HG03521 (cell line): ENCODE measurements around the gene APH1B.

Source experiments
- ATAC-seq: cut with Tn5 transposase; IDR thresholded peaks from one replicate; pipeline ENCODE4 v1.9.1; 2021; ENCODE audit warnings: mild to moderate bottlenecking, moderate library complexity; ENCODE audit not compliant: unreplicated experiment

Gene APH1B

DNA sequence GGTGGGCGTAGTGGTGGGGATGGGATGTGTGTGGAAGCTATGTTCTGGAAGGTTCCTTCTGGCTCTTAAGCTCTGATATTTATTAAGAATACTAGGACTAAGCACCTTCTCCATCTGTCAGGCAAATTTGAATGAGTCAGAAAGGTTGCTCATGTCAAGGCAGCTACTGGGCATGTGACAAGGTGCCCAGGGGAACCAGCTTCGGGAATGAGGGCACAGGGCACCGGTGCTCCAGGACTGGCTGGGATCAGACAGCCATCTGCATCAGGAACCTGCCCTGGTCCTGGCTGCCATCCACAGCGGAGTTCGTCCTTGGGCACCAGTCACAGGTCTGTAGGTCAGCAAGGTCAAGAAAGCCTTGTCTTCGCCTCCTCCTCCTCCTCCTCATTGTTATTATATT, 71.8 kb downstream of the APH1B start:
- ATAC-seq, result no peak

- no peak for ATAC-seq
These were observed 72.2 kb downstream of the APH1B start for GRCh38 chr15:63349621-63350020.

- no peak for ATAC-seq
These were observed 72.8 kb downstream of the APH1B start for GRCh38 chr15:63350178-63350621.

DNA sequence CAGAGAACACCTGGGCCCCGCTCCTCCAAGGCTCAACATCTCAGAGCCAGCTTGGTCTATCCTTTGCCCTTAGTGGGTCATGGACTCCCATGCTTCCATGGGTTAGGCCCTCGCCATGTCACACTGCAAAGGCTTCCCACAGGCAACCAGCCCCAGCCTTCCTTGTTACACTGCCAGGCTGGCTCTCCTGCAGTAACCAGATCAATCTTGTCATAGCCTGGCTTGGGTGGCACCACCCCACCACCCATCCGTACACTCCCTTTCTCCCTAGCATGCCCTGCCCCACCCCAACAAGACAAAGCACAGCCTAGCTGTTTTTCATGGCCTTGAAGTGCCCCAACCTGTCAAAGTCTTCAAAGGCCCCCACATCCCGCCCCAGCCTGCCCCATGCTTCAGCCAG, 73.8 kb downstream of the APH1B start:
- no peak for ATAC-seq

- no peak for ATAC-seq
These were observed 75.4 kb downstream of the APH1B start for GRCh38 chr15:63352808-63353207.

- no peak for ATAC-seq
These were observed 75.9 kb downstream of the APH1B start for GRCh38 chr15:63353261-63353660.

GRCh38 chr15:63353887-63354286, 76.5 kb downstream of the APH1B start:
- ATAC-seq, result no peak

DNA sequence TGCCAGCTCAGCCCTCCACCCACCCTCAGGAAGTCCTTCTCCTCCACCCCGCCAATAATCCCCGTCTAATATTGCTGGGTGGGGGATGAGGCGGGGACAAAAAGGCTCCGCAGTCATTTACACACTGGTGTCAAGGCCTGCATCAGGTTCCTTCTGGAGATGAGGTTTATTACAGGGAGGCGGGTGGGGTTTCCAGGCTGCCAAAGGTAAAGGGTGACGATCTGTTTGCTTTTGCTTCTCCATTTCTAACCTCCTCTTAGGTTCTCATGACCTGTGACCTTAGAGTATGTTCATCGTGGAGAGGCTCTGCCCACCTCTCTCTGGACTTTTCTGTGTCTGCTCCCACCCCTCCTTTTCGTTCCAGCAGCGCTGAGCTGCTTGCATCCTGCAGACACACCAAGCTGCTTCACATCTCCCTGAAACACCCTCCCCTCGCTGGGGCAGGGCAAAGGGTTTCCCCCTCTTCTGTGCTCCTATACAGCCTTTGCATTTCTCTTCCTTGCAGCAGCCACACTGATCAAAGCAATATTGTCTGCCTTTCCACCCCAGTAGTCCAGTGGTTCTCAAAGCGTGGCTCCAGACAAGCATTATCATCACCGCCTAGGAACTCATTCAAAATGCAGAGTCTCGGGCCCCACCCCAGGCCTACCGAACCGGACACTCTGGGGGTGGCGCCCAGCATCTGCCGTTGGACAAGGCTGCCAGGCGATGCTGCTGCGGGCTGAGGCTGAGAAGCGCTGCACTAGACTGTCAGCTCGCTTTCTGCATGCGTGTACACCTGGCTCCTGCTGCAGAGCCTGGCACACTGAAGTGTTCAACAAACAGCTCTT, 77.6 kb downstream of the APH1B start:
- ATAC-seq, result no peak

- no peak for ATAC-seq
These were observed 79.7 kb downstream of the APH1B start for GRCh38 chr15:63357061-63357460.

DNA sequence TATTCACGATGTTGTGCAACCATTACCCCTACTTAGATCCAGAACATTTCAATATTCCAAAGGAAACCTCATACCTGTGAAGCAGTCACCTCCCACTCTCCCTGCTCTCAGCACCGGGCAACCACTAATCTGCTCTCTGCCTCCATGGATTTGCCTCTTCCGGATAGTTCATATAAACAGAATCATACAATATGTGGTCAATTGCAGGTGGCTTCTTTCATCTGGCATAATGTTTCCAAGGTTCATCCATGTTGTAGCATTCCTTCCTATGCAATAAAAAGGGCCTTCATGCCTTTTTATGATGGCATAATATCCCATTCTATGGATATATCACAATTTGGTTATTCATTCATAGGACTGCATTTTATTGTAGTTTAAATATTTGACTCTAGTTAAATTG, 80.3 kb downstream of the APH1B start:
- no peak for ATAC-seq

DNA sequence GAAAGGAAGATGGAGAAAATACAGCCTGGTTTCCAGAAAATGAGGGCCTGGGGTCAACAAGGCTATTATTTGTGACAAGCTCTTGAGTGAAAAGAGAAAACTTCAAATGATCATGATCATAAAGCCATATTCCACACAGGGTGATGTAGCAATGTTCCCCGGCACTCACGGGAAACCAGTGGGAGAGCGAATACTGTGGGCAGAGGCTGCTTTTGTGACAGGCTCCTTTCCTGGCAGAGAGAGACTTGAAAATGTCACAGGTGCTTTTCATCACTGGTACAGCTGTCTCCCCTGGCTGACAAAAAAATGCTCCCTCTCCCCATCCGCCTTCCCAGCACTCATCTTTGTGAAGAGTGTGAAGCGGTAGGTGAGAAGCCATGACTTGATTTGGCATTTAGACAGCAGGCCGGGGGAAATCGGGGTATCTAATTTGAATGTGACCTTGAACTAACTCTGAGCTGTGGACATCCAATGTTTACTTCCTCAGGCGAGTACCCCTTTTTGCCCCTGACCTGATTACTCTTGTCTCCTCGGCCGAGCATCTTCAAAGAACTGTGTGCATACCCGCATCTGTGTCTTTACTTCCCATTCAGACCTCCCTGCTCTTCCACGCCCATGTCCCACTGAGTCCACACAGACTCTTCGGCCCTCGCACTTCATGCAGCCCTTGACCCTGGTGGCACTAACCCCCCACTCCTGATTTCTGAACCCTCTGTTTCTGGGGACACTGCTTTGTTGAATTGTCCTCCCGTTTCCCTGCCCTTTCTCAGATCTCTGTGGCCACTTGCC, 81.0 kb downstream of the APH1B start:
- no peak for ATAC-seq
